T-cell (primary cell): ENCODE measurements around the gene RAD51D. TPM values are rescaled to one million over a fixed set of nuclear protein-coding genes. Genes with fewer than 3 reads are reported as not detected.

Experiments used
- ATAC-seq, 4 experiments: fragments of 200-7000 bp in 3 of 4; fragments of 150-1000 bp in 1 of 4; cut with Tn5 transposase; replicated peaks in 1 of 4; 1 replicate in 3 of 4; 2 replicates in 1 of 4; pipeline ENCODE4 v1.10.0; 2021; ENCODE audit warnings: moderate library complexity in 3 of 4, mild to moderate bottlenecking in 2 of 4, moderate number of reproducible peaks in 1 of 4
- CTCF ChIA-PET, 2 donors: fragments of 300-600 bp; sonication (Branson Sonifier 250); formaldehyde crosslinking; loops; one replicate each; lab custom pipeline; 2022; ENCODE audit warnings: antibody characterized with exemption in 2 of 2; lab: Charles Lee
- POLR2A ChIA-PET, 2 donors: fragments of 300-600 bp; sonication (Branson Sonifier 250); formaldehyde crosslinking; loops; one replicate each; lab custom pipeline; 2022; ENCODE audit warnings: antibody characterized with exemption in 2 of 2; lab: Charles Lee
- DNase-seq, 35 experiments: peaks; one replicate each; pipeline versions ENCODE4 v3.0.0 to v3.0.0-alpha.2; 2013 to 2023
- H3K27ac ChIP-seq: one replicate; pipeline ENCODE4 v1.5.1; 2013; ENCODE audit warnings: low read length
- H3K27me3 ChIP-seq, 2 experiments: replicated peaks in 1 of 2; 1 replicate in 1 of 2; 2 replicates in 1 of 2; pipeline versions ENCODE4 v1.6.1 to v1.7.0; 2013; ENCODE audit warnings: low read length in 1 of 2, mixed read lengths in 1 of 2; ENCODE audit not compliant: control insufficient read depth in 2 of 2, insufficient read depth in 2 of 2; ENCODE audit errors: extremely low read depth in 1 of 2
- H3K36me3 ChIP-seq, 2 donors: 1 replicate in 1 of 2; 2 replicates in 1 of 2; pipeline versions ENCODE4 v1.6.1 to v1.7.0; 2013; ENCODE audit warnings: low read length in 1 of 2; ENCODE audit not compliant: control insufficient read depth in 2 of 2, insufficient read depth in 1 of 2; ENCODE audit errors: extremely low read depth in 1 of 2
- H3K4me1 ChIP-seq, 2 experiments: 1 replicate in 1 of 2; 2 replicates in 1 of 2; pipeline versions ENCODE4 v1.6.1 to v1.7.0; 2013; ENCODE audit warnings: low read length in 2 of 2, mixed read lengths in 1 of 2; ENCODE audit not compliant: insufficient read depth in 2 of 2, control insufficient read depth in 1 of 2; ENCODE audit errors: extremely low read depth in 1 of 2
- H3K4me3 ChIP-seq, 2 donors: 1 replicate in 1 of 2; 2 replicates in 1 of 2; pipeline versions ENCODE4 v1.5.1 to v1.7.0; 2013; ENCODE audit warnings: mild to moderate bottlenecking in 2 of 2, low read length in 1 of 2, moderate library complexity in 1 of 2; ENCODE audit not compliant: control insufficient read depth in 1 of 2; ENCODE audit errors: extremely low read depth in 1 of 2
- H3K9me3 ChIP-seq: 2 replicates; pipeline ENCODE4 v1.7.0; 2013
- H3K27ac Mint-ChIP-seq, 2 donors: one replicate each; pipeline ENCODE4 v1.8.0; 2020 to 2021; ENCODE audit warnings: mild to moderate bottlenecking in 2 of 2, mixed read lengths in 2 of 2
- H3K27me3 Mint-ChIP-seq, 2 donors: one replicate each; pipeline ENCODE4 v1.8.0; 2021 to 2022; ENCODE audit warnings: mixed read lengths in 2 of 2
- H3K36me3 Mint-ChIP-seq: one replicate; pipeline ENCODE4 v1.8.0; 2021; ENCODE audit warnings: mixed read lengths
- H3K4me1 Mint-ChIP-seq, 3 donors: one replicate each; pipeline ENCODE4 v1.8.0; 2020 to 2022; ENCODE audit warnings: mixed read lengths in 3 of 3, mild to moderate bottlenecking in 1 of 3
- H3K4me3 Mint-ChIP-seq, 3 donors: one replicate each; pipeline ENCODE4 v1.8.0; 2020 to 2022; ENCODE audit warnings: mild to moderate bottlenecking in 3 of 3, mixed read lengths in 3 of 3, moderate library complexity in 3 of 3
- H3K9me3 Mint-ChIP-seq, 3 donors: one replicate each; pipeline ENCODE4 v1.8.0; 2020 to 2022; ENCODE audit warnings: mixed read lengths in 3 of 3
- WGBS: methylation state at CpG from one replicate; pipeline ENCODE4 v1.1.5; 2013; ENCODE audit warnings: missing lambda C conversion rate; ENCODE audit not compliant: insufficient coverage; 5-methylcytosine and 5-hydroxymethylcytosine counted together
- total RNA-seq, 35 experiments: library from RNA in 6 of 35; stranded (reverse) in 6 of 35; fragments of 120-200 nt in 1 of 35; gene quantifications; one replicate each; pipeline versions ENCODE4 v1.2.1 to v1.2.4 and lab custom pipeline; 2013 to 2026

Gene RAD51D
- total RNA-seq, 5 donors from 2014 or later (not counting 1 experiment from before 2014, with no cell fraction given), result 14.6 to 29.9 (median 19.0) TPM

DNA sequence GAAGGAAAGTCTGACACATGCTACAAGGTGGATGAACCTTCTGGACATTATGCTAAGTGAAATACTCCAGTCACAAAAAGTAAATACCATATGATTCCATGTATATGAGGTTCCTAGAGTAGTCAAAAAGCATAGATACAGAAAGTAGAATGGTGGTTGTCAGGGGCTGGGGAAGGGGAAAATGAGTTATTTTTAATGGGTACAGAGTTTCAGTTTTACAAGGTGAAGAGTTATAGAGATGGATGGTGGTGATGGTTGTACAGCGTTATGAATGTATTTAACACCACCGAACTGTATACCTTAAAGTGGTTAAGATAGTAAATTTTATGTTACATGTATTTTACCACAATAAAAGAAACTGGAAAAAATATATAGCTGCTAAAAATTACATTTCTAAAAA lies 17.9 kb downstream of the RAD51D start:
- H3K4me3 Mint-ChIP-seq, result no peak overlapping the region
- POLR2A ChIA-PET, result no interaction called here
- H3K9me3 ChIP-seq, result no peaks in the 10 kb centered on the region
- H3K27ac Mint-ChIP-seq, result no peak overlapping the region
- no peaks in the 10 kb centered on the region for H3K27me3 Mint-ChIP-seq
- ATAC-seq, result no peak
- DNase-seq, result no peak
- no peak overlapping the region for H3K27ac ChIP-seq
- no peak overlapping the region for H3K4me3 ChIP-seq
- WGBS, result no CpG with 5 or more reads among the region's 2 CpGs
- peaks cover 0 to 7% (median 0%) of the 10 kb centered on the region in 3 donors for H3K4me1 Mint-ChIP-seq
- H3K36me3 Mint-ChIP-seq, result peaks cover 45% of the 10 kb centered on the region
- peaks cover 12 to 61% of the 10 kb centered on the region in 2 donors for H3K36me3 ChIP-seq
- CTCF ChIA-PET, result no interaction called here
- no peaks in the 10 kb centered on the region for H3K27me3 ChIP-seq
- no peaks in the 10 kb centered on the region for H3K9me3 Mint-ChIP-seq
- no peaks in the 10 kb centered on the region for H3K4me1 ChIP-seq

DNA sequence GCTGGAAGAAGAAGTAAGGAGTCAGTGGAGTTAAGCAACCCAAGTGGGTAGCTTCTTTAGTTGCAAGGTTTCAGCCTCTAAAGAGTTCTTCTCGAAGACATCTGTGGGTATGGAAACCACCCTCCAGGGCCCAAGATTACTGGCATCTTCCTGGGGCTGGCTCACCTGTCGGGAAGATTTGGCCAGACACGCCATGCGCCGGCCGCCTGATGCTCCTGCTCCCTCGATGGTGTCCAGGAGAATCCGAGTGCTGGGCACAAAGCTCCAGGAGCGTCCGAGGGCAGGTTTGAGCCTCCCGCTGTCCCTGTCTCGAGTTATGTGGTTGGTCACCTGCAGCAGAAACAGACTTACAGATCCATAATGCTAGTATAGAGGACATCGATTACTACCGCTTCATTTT lies 18.6 kb downstream of the RAD51D start:
- peaks cover 38% of the 10 kb centered on the region for H3K36me3 Mint-ChIP-seq
- POLR2A ChIA-PET, result no interaction called here
- H3K4me1 ChIP-seq, result peaks cover 0 to 2% of the 10 kb centered on the region in 2 experiments
- H3K27ac ChIP-seq, result no peak overlapping the region
- H3K4me3 Mint-ChIP-seq, result no peak overlapping the region
- ATAC-seq (no peak), DNase-seq (no peak)
- no peaks in the 10 kb centered on the region for H3K9me3 ChIP-seq
- no peak overlapping the region for H3K27ac Mint-ChIP-seq
- H3K36me3 ChIP-seq, result peaks cover 8 to 54% of the 10 kb centered on the region in 2 donors
- H3K9me3 Mint-ChIP-seq, result no peaks in the 10 kb centered on the region
- H3K27me3 ChIP-seq, result no peaks in the 10 kb centered on the region
- WGBS, result 97% methylated on average over 14 of the region's 14 CpGs
- H3K4me3 ChIP-seq, result no peak overlapping the region
- no peaks in the 10 kb centered on the region for H3K27me3 Mint-ChIP-seq
- peaks cover 4 to 7% (median 5%) of the 10 kb centered on the region in 3 donors for H3K4me1 Mint-ChIP-seq
- CTCF ChIA-PET, result no interaction called here

DNA sequence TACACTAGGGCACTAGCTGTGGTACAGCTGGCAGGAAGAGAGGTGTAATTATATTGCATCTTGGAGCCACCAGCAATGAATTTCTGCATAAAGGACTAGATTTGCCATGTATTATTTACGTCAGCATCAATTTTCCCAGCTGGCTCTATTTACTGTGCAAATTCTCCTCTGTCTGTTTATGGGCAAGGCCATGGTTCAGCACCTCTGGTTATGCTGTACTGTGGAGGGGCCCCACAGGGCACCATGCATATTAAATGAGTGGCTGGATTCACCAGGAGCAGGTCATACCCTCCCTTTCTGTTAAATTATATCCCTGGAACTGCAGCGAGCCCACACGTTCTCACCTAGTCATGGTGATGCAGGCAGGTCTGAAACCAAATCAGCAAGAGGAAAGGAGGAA lies 19.8 kb downstream of the RAD51D start:
- no peak for DNase-seq
- Mint-ChIP-seq H3K9me3 (no peaks in the 10 kb centered on the region), H3K27me3 (no peaks in the 10 kb centered on the region), H3K4me1 (peaks cover 2 to 5% (median 4%) of the 10 kb centered on the region in 3 donors), H3K27ac (no peak overlapping the region), H3K36me3 (peaks cover 26% of the 10 kb centered on the region), H3K4me3 (no peak overlapping the region)
- no peak overlapping the region for H3K4me3 ChIP-seq
- H3K36me3 ChIP-seq, result peaks cover 8 to 44% of the 10 kb centered on the region in 2 donors
- H3K4me1 ChIP-seq, result peaks cover 0 to 2% of the 10 kb centered on the region in 2 experiments
- WGBS, result 79% methylated on average over 3 of the region's 3 CpGs
- ChIA-PET POLR2A (no interaction called here), CTCF (interaction anchor here in 1 of 2 donors (0.6 kb wide), 1 partner anchor 60 kb away, joined by 5 read pairs; no protein-coding TSS in a partner anchor)
- ATAC-seq, result no peak
- H3K27ac ChIP-seq, result no peak overlapping the region
- H3K9me3 ChIP-seq, result no peaks in the 10 kb centered on the region
- H3K27me3 ChIP-seq, result no peaks in the 10 kb centered on the region

DNA sequence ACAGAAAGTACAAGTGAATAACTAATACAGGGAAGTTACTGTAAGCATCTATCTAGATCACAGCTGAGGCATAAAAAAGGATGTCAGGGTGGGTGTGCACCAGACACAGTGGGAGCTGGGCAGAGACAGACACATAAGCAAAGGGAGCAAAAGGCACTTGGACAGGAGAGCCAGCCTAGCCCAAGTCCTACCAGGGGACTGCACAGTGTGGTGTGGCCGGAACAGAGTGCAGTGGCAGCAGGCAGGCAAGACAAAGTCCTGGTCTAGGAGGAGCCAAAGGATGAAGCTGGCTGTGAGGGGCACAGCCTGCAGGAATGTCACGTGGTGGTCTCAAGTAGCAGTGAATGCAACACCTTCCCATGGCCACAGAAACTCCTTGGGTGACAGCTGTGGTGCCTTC lies 21.9 kb downstream of the RAD51D start:
- peak overlapping the region in 1 of 2 donors; percentile 63 for H3K27ac Mint-ChIP-seq
- 100% methylated on average over 2 of the region's 2 CpGs for WGBS
- H3K27ac ChIP-seq, result no peak overlapping the region

DNA sequence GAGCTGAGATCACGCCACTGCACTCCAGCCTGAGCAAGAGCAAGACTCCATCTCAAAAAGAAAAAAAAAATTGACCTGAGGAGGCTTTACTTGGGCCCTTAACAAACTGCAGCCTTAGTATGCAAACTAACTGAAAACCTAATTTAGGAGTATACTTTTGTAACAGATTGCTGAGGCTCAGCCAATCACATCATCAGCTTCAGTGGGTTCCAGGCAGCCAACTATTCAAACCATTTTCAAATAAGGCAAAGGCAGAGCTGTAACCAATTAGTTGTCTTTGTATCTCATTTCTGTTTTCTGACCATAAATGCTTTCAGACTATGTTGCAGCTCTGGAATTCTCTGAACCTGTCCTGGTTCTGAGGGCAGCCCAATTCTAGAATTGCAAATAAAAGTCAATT lies 23.9 kb downstream of the RAD51D start:
- H3K27ac Mint-ChIP-seq, result no peak overlapping the region
- H3K36me3 Mint-ChIP-seq, result peaks cover 13% of the 10 kb centered on the region
- CTCF ChIA-PET, result no interaction called here
- Histone ChIP-seq H3K36me3 (peaks cover 2 to 21% of the 10 kb centered on the region in 2 donors), H3K9me3 (no peaks in the 10 kb centered on the region), H3K27me3 (no peaks in the 10 kb centered on the region), H3K4me1 (peaks cover 0 to 2% of the 10 kb centered on the region in 2 experiments), H3K27ac (no peak overlapping the region), H3K4me3 (no peak overlapping the region)
- no peaks in the 10 kb centered on the region for H3K27me3 Mint-ChIP-seq
- peaks cover 5 to 6% (median 6%) of the 10 kb centered on the region in 3 donors for H3K4me1 Mint-ChIP-seq
- no peaks in the 10 kb centered on the region for H3K9me3 Mint-ChIP-seq
- POLR2A ChIA-PET, result no interaction called here
- WGBS, result no CpG with 5 or more reads among the region's 1 CpG
- ATAC-seq (no peak), DNase-seq (no peak)
- no peak overlapping the region for H3K4me3 Mint-ChIP-seq

More for the DNA sequence above, 21.9 kb downstream of the RAD51D start:
- Mint-ChIP-seq H3K4me3 (no peak overlapping the region), H3K36me3 (peaks cover 17% of the 10 kb centered on the region), H3K9me3 (no peaks in the 10 kb centered on the region), H3K4me1 (peaks cover 0 to 5% (median 4%) of the 10 kb centered on the region in 3 donors), H3K27me3 (no peaks in the 10 kb centered on the region)
- Histone ChIP-seq H3K4me3 (no peak overlapping the region), H3K4me1 (peaks cover 0 to 2% of the 10 kb centered on the region in 2 experiments), H3K36me3 (peaks cover 2 to 36% of the 10 kb centered on the region in 2 donors), H3K9me3 (no peaks in the 10 kb centered on the region), H3K27me3 (no peaks in the 10 kb centered on the region)
- DNase-seq (no peak), ATAC-seq (no peak)
- POLR2A ChIA-PET, result no interaction called here
- CTCF ChIA-PET, result interaction anchor here in 1 of 2 donors (0.7 kb wide), 1 partner anchor 264 kb away, joined by 3 read pairs; no protein-coding TSS in a partner anchor

DNA sequence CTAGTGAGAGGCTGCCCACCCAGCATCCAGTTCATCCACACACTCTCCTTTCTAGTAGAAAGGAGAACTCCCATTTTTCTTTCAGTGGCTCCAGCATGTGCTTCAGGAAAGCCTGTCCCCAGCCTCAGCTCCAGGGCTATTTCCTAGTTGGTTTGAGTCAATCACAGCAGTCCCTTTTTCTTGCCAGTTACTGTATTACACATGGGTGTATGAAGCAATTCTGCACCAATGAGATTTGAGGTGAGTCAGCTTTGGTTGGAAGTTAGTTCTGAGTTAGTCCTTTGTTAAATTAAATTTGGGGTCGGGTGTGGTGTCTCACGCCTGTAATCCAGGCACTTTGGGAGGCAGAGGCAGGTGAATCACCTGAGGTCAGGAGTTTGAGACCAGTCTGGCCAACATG lies 24.8 kb downstream of the RAD51D start:
- no CpG with 5 or more reads among the region's 2 CpGs for WGBS
- POLR2A ChIA-PET, result no interaction called here
- no peaks in the 10 kb centered on the region for H3K27me3 ChIP-seq

More for the DNA sequence above, 24.8 kb downstream of the RAD51D start:
- Mint-ChIP-seq H3K4me1 (peaks cover 10 to 13% (median 10%) of the 10 kb centered on the region in 3 donors), H3K9me3 (no peaks in the 10 kb centered on the region), H3K36me3 (peaks cover 8% of the 10 kb centered on the region), H3K27me3 (no peaks in the 10 kb centered on the region), H3K27ac (no peak overlapping the region), H3K4me3 (no peak overlapping the region)
- Histone ChIP-seq H3K9me3 (no peaks in the 10 kb centered on the region), H3K4me1 (peaks cover 2 to 8% of the 10 kb centered on the region in 2 experiments), H3K4me3 (no peak overlapping the region), H3K27ac (no peak overlapping the region), H3K36me3 (peaks cover 2 to 13% of the 10 kb centered on the region in 2 donors)
- DNase-seq (no peak), ATAC-seq (no peak)
- CTCF ChIA-PET, result no interaction called here
